Heart left ventricle (tissue), 16 donors: ENCODE measurements around the gene MCF2L. TPM values are rescaled to one million over a fixed set of nuclear protein-coding genes. Genes with fewer than 3 reads are reported as not detected.

ENCODE experiments used
- ATAC-seq, 4 donors: fragments of 200-7000 bp; cut with Tn5 transposase; one replicate each; pipeline ENCODE4 v1.9.1; 2020 to 2022; ENCODE audit warnings: moderate library complexity in 4 of 4, mild to moderate bottlenecking in 3 of 4, moderate number of reproducible peaks in 1 of 4
- DNase-seq, 5 donors: peaks; one replicate each; pipeline ENCODE4 v3.0.0-alpha.2; 2020
- H3K27ac ChIP-seq, 12 donors: fragments of 200-600 bp; sonication (generic) in 4 of 12; one replicate each; pipeline versions ENCODE4 v1.5.0 to v1.8.0; 2016 to 2022; ENCODE audit warnings: mild to moderate bottlenecking in 2 of 12
- H3K27me3 ChIP-seq, 9 donors: fragments of 200-600 bp; sonication (generic) in 2 of 9; one replicate each; pipeline versions ENCODE4 v1.5.1 to v1.8.0; 2016 to 2022; ENCODE audit warnings: mild to moderate bottlenecking in 3 of 9
- H3K36me3 ChIP-seq, 9 donors: fragments of 200-600 bp; sonication (generic) in 2 of 9; one replicate each; pipeline versions ENCODE4 v1.5.0 to v1.8.0; 2018 to 2022; ENCODE audit warnings: mild to moderate bottlenecking in 2 of 9
- H3K4me1 ChIP-seq, 12 donors: fragments of 200-600 bp; sonication (generic) in 4 of 12; one replicate each; pipeline versions ENCODE4 v1.5.0 to v1.8.0; 2016 to 2022; ENCODE audit warnings: mild to moderate bottlenecking in 3 of 12
- H3K4me3 ChIP-seq, 12 donors: fragments of 200-600 bp; sonication (generic) in 4 of 12; one replicate each; pipeline versions ENCODE4 v1.5.0 to v1.8.0; 2017 to 2022; ENCODE audit warnings: mild to moderate bottlenecking in 9 of 12, moderate library complexity in 4 of 12
- H3K9me3 ChIP-seq, 12 donors: fragments of 200-600 bp; sonication (generic) in 4 of 12; one replicate each; pipeline versions ENCODE4 v1.5.0 to v1.8.0; 2016 to 2022; ENCODE audit warnings: mild to moderate bottlenecking in 1 of 12
- CTCF ChIP-seq, 12 donors: fragments of 200-600 bp; sonication (generic) in 4 of 12; IDR thresholded peaks; one replicate each; pipeline versions ENCODE4 v1.5.0 to v1.8.0; 2018 to 2022; ENCODE audit warnings: antibody characterized with exemption in 12 of 12, mild to moderate bottlenecking in 5 of 12
- POLR2A ChIP-seq, 2 donors: fragments of 450-650 bp; IDR thresholded peaks; one replicate each; pipeline ENCODE4 v1.6.1; 2017; ENCODE audit warnings: antibody characterized with exemption in 2 of 2, mild to moderate bottlenecking in 2 of 2, moderate library complexity in 2 of 2
- WGBS, 4 donors: extraction: QIAGEN DNeasy Blood & Tissue Kit in 2 of 4; methylation state at CpG; one replicate each; pipeline versions ENCODE4 v1.1.5 to v1.1.7; 2013 to 2018; 5-methylcytosine and 5-hydroxymethylcytosine counted together
- intact Hi-C, 10 donors: fragments of 100-400 bp; cut with DNase I; formaldehyde crosslinking; loops; one replicate each; pipeline versions ENCODE4 v1.11.1 to v1.14.2; 2022
- polyA plus RNA-seq, 2 donors: library from polyadenylated mRNA; stranded (reverse); fragments of 200-250 nt; gene quantifications; one replicate each; pipeline ENCODE4 v1.2.3, GENCODE V29; 2013
- total RNA-seq, 9 donors: library from RNA; depleted of rRNA in 2 of 9; stranded (reverse); fragments of >200 nt in 2 of 9; fragmentation: NEBNext Ultra II Directional in 3 of 9; extraction: Animal tissue kit (Norgen Biotek cat#: 25700) in 3 of 9; gene quantifications; one replicate each; pipeline versions ENCODE4 v1.1.0 to v1.2.4, GENCODE V29; 2016 to 2023
- donor health status: ischemic (EF 13 %, LVEDD 7.1; RV severe dilation, severe dysfunction).
- donor health status: healthy with polysubstance abuse.
- donor health status: DM: no; HTN: yes; CAD: no.
- donor health status: DM: no; HTN: no; CAD: no.
- donor health status: ischemic (EF 25% LVEDD 6.9; RV normal size, moderate dysfunction).
- donor health status: ischemic (EF 25% LVEDD 5.7; RV mildly dilated, moderate dysfunction).
- donor health status: healthy.
- donor health status: DM: yes; HTN: yes; CAD: no.
- donor health status: ischemic (EF 35%, LVEDD 5.7; RV mildly dilated, moderate dysfunction).
- donor health status: nonischemic (EF 11% LVEDD 7.7; RV severe dilation, severe dysfunction).
- donor health status: DM: yes; HTN: yes; CAD: no.
- donor health status: PGD.
- donor health status: ischemic (EF 29% LVEDD 5.4; RV normal size, mild dysfunction).
- donor health status: nonischemic (EF 23%, LVEDD 6.1; RV moderate dilation, normal function).

The MCF2L gene
- total and polyA plus RNA-seq, 11 donors = 26.0 to 61.0 (median 42.7) TPM

- H3K4me1 ChIP-seq = no peaks in the 10 kb centered on the region
- intact Hi-C loops = no loop called here
- no peak overlapping the region for H3K27ac ChIP-seq
- TF ChIP-seq POLR2A (IDR thresholded peaks at IDR 0.05) (no peak), CTCF (IDR thresholded peaks at IDR 0.05) (no peak)
- 89 to 90% (median 89%) methylated on average over 26 to 41 of the region's 41 CpGs for WGBS, 4 donors
- DNase-seq (peak in 2 of 5 donors; percentile 14 to 59), ATAC-seq (peak in 1 of 4 donors; percentile 34)
- no peak overlapping the region for H3K4me3 ChIP-seq
- no peaks in the 10 kb centered on the region for H3K27me3 ChIP-seq
- H3K9me3 ChIP-seq = peaks cover 0 to 3% (median 0%) of the 10 kb centered on the region in 12 donors
- peaks cover 0 to 51% (median 20%) of the 10 kb centered on the region in 9 donors for H3K36me3 ChIP-seq
These were observed 101.1 kb downstream of the MCF2L start for GRCh38 chr13:113069861-113070805.

GRCh38 chr13:113070855-113071254, 101.8 kb downstream of the MCF2L start:
- intact Hi-C loops = no loop called here
- Histone ChIP-seq H3K4me3 (no peak overlapping the region), H3K9me3 (peaks cover 0 to 3% (median 0%) of the 10 kb centered on the region in 12 donors), H3K4me1 (no peaks in the 10 kb centered on the region), H3K36me3 (peaks cover 0 to 50% (median 22%) of the 10 kb centered on the region in 9 donors), H3K27me3 (no peaks in the 10 kb centered on the region), H3K27ac (no peak overlapping the region)
- TF ChIP-seq POLR2A (IDR thresholded peaks at IDR 0.05) (no peak), CTCF (IDR thresholded peaks at IDR 0.05) (no peak)
- DNase-seq (peak in 1 of 5 donors; percentile 8), ATAC-seq (no peak)
- WGBS, 4 donors = 79 to 85% (median 83%) methylated on average over 8 of the region's 8 CpGs

GRCh38 chr13:113072376-113072775, 103.4 kb downstream of the MCF2L start:
- intact Hi-C loops = no loop called here
- no peaks in the 10 kb centered on the region for H3K27me3 ChIP-seq
- DNase-seq (no peak), ATAC-seq (no peak)
- peaks cover 0 to 3% (median 0%) of the 10 kb centered on the region in 12 donors for H3K9me3 ChIP-seq
- H3K36me3 ChIP-seq = peaks cover 0 to 60% (median 33%) of the 10 kb centered on the region in 9 donors
- H3K4me1 ChIP-seq = no peaks in the 10 kb centered on the region
- H3K27ac ChIP-seq = no peak overlapping the region
- TF ChIP-seq POLR2A (IDR thresholded peaks at IDR 0.05) = no peak
- TF ChIP-seq CTCF (IDR thresholded peaks at IDR 0.05) = no peak
- 81 to 87% (median 84%) methylated on average over 3 of the region's 3 CpGs for WGBS, 4 donors
- no peak overlapping the region for H3K4me3 ChIP-seq

- Histone ChIP-seq H3K27me3 (no peaks in the 10 kb centered on the region), H3K4me1 (peaks cover 0 to 2% (median 0%) of the 10 kb centered on the region in 12 donors), H3K4me3 (no peak overlapping the region), H3K27ac (no peak overlapping the region), H3K36me3 (peaks cover 0 to 73% (median 46%) of the 10 kb centered on the region in 9 donors), H3K9me3 (peaks cover 0 to 3% (median 0%) of the 10 kb centered on the region in 12 donors)
- ATAC-seq (no peak), DNase-seq (peak in 2 of 5 donors; percentile 6 to 18)
- TF ChIP-seq CTCF (IDR thresholded peaks at IDR 0.05) = no peak
- no peak for TF ChIP-seq POLR2A (IDR thresholded peaks at IDR 0.05)
- 86 to 91% (median 88%) methylated on average over 11 of the region's 11 CpGs for WGBS, 4 donors
- intact Hi-C loops = no loop called here
These were observed 104.9 kb downstream of the MCF2L start for GRCh38 chr13:113073942-113074341.
